Measurements from ENCODE around the gene ATOH8. TPM values are rescaled to one million over a fixed set of nuclear protein-coding genes. Genes with fewer than 3 reads are reported as not detected.
"Not testable (repeated sequence)": the region's sequence is repeated elsewhere in the genome, so short reads cannot be mapped to it uniquely, and the experiment has no call there.

Gene ATOH8
- total RNA-seq, 1 donor from 2014 or later: 8.4 TPM

- H3K4me1 ChIP-seq (ENCODE audit: control insufficient read depth in 3 of 3, insufficient read depth in 3 of 3, low read length in 3 of 3): peaks cover 4 to 11% (median 9%) of the 10 kb centered on the region in 3 donors
- H3K27ac ChIP-seq (ENCODE audit: low read depth, low read length): no peak overlapping the region
- no peaks in the 10 kb centered on the region for H3K27me3 ChIP-seq (ENCODE audit: control insufficient read depth in 3 of 3, insufficient read depth in 3 of 3, low read length in 3 of 3)
- no peaks in the 10 kb centered on the region for H3K36me3 ChIP-seq (ENCODE audit: control insufficient read depth in 3 of 3, insufficient read depth in 3 of 3, low read length in 3 of 3)
- H3K9me3 ChIP-seq (ENCODE audit: control insufficient read depth in 3 of 3, low read length in 3 of 3): no peaks in the 10 kb centered on the region
- no peak overlapping the region for H3K4me3 ChIP-seq (ENCODE audit: low read length in 3 of 3)
- no peak overlapping the region for H3K9ac ChIP-seq (ENCODE audit: low read depth in 1 of 3, low read length in 3 of 3)
Measured at GRCh38 chr2:85828725-85829124, 74.9 kb downstream of the ATOH8 start.

- H3K4me3 ChIP-seq (ENCODE audit: low read length in 3 of 3); H3K9me3 ChIP-seq (ENCODE audit: control insufficient read depth in 3 of 3, low read length in 3 of 3); H3K27ac ChIP-seq (ENCODE audit: low read depth, low read length); H3K27me3 ChIP-seq (ENCODE audit: control insufficient read depth in 3 of 3, insufficient read depth in 3 of 3, low read length in 3 of 3); H3K36me3 ChIP-seq (ENCODE audit: control insufficient read depth in 3 of 3, insufficient read depth in 3 of 3, low read length in 3 of 3); H3K9ac ChIP-seq (ENCODE audit: low read depth in 1 of 3, low read length in 3 of 3): not testable (repeated sequence)
- peaks cover 4 to 11% (median 9%) of the 10 kb centered on the region in 3 donors for H3K4me1 ChIP-seq (ENCODE audit: control insufficient read depth in 3 of 3, insufficient read depth in 3 of 3, low read length in 3 of 3)
Measured at GRCh38 chr2:85829394-85829793, 75.6 kb downstream of the ATOH8 start.

GRCh38 chr2:85830645-85831044 is 76.9 kb downstream of the ATOH8 start:
- no peaks in the 10 kb centered on the region for H3K9me3 ChIP-seq (ENCODE audit: control insufficient read depth in 3 of 3, low read length in 3 of 3)
- no peak overlapping the region for H3K9ac ChIP-seq (ENCODE audit: low read depth in 1 of 3, low read length in 3 of 3)
- no peak overlapping the region for H3K4me3 ChIP-seq (ENCODE audit: low read length in 3 of 3)
- no peaks in the 10 kb centered on the region for H3K27me3 ChIP-seq (ENCODE audit: control insufficient read depth in 3 of 3, insufficient read depth in 3 of 3, low read length in 3 of 3)
- no peaks in the 10 kb centered on the region for H3K36me3 ChIP-seq (ENCODE audit: control insufficient read depth in 3 of 3, insufficient read depth in 3 of 3, low read length in 3 of 3)
- no peak overlapping the region for H3K27ac ChIP-seq (ENCODE audit: low read depth, low read length)
- peaks cover 4 to 11% (median 9%) of the 10 kb centered on the region in 3 donors for H3K4me1 ChIP-seq (ENCODE audit: control insufficient read depth in 3 of 3, insufficient read depth in 3 of 3, low read length in 3 of 3)

- Histone ChIP-seq H3K27ac (ENCODE audit: low read depth, low read length) (no peak overlapping the region), H3K9ac (ENCODE audit: low read depth in 1 of 3, low read length in 3 of 3) (no peak overlapping the region), H3K27me3 (ENCODE audit: control insufficient read depth in 3 of 3, insufficient read depth in 3 of 3, low read length in 3 of 3) (no peaks in the 10 kb centered on the region), H3K36me3 (ENCODE audit: control insufficient read depth in 3 of 3, insufficient read depth in 3 of 3, low read length in 3 of 3) (no peaks in the 10 kb centered on the region), H3K9me3 (ENCODE audit: control insufficient read depth in 3 of 3, low read length in 3 of 3) (no peaks in the 10 kb centered on the region), H3K4me3 (ENCODE audit: low read length in 3 of 3) (no peak overlapping the region), H3K4me1 (ENCODE audit: control insufficient read depth in 3 of 3, insufficient read depth in 3 of 3, low read length in 3 of 3) (peaks cover 4 to 11% (median 9%) of the 10 kb centered on the region in 3 donors)
Measured at GRCh38 chr2:85831735-85832134, 77.9 kb downstream of the ATOH8 start.

GRCh38 chr2:85834466-85834865 is 80.7 kb downstream of the ATOH8 start:
- Histone ChIP-seq H3K27ac (ENCODE audit: low read depth, low read length) (no peak overlapping the region), H3K4me1 (ENCODE audit: control insufficient read depth in 3 of 3, insufficient read depth in 3 of 3, low read length in 3 of 3) (no peaks in the 10 kb centered on the region)

More at GRCh38 chr2:85834466-85834865, 80.7 kb downstream of the ATOH8 start:
- Histone ChIP-seq H3K36me3 (ENCODE audit: control insufficient read depth in 3 of 3, insufficient read depth in 3 of 3, low read length in 3 of 3) (peaks cover 3 to 8% (median 7%) of the 10 kb centered on the region in 3 donors), H3K27me3 (ENCODE audit: control insufficient read depth in 3 of 3, insufficient read depth in 3 of 3, low read length in 3 of 3) (no peaks in the 10 kb centered on the region), H3K4me3 (ENCODE audit: low read length in 3 of 3) (no peak overlapping the region), H3K9me3 (ENCODE audit: control insufficient read depth in 3 of 3, low read length in 3 of 3) (no peaks in the 10 kb centered on the region), H3K9ac (ENCODE audit: low read depth in 1 of 3, low read length in 3 of 3) (no peak overlapping the region)

Small RNA genes lying within 50 kb of the gene (small RNA-seq; reads per million reads assigned to genes)
- not detected for gene MIR6071
- gene RN7SKP83: not detected
- gene RNU1-38P: not detected

Other genes with a start within 250 kb of the ATOH8 start
- 57.9 TPM for gene MAT2A, start 214.8 kb upstream of the ATOH8 start, total RNA-seq
- gene GGCX, start 192.5 kb upstream of the ATOH8 start, total RNA-seq: 24.5 TPM
- 4.7 TPM for gene VAMP8, start 176.4 kb upstream of the ATOH8 start, total RNA-seq
- gene VAMP5, start 169.6 kb upstream of the ATOH8 start, total RNA-seq: 17.7 TPM
- 74.1 TPM for gene RNF181, start 158.2 kb upstream of the ATOH8 start, total RNA-seq
- gene TMEM150A, start 151.3 kb upstream of the ATOH8 start, total RNA-seq: 4.7 TPM
- gene C2orf68, start 141.9 kb upstream of the ATOH8 start, total RNA-seq: 31.8 TPM
- gene USP39, start 137.8 kb upstream of the ATOH8 start, total RNA-seq: 24.0 TPM
- not detected for gene SFTPB, start 85.8 kb upstream of the ATOH8 start, total RNA-seq
- gene GNLY, start 59.6 kb upstream of the ATOH8 start, total RNA-seq: not detected
- gene ST3GAL5, start 135.0 kb downstream of the ATOH8 start, total RNA-seq: 24.5 TPM

Data from skeletal muscle tissue (tissue), 5 donors.